Activated naive CD8-positive, alpha-beta T cell (primary cell): Measurements from ENCODE around the gene EP400.

ENCODE experiments used
- H3K27ac Mint-ChIP-seq: one replicate; pipeline ENCODE4 v1.8.0; 2021; ENCODE audit warnings: mixed read lengths
- H3K27me3 Mint-ChIP-seq: one replicate; pipeline ENCODE4 v1.8.0; 2021; ENCODE audit warnings: mixed read lengths
- H3K36me3 Mint-ChIP-seq: one replicate; pipeline ENCODE4 v1.8.0; 2021; ENCODE audit warnings: mixed read lengths
- H3K4me1 Mint-ChIP-seq: one replicate; pipeline ENCODE4 v1.8.0; 2021; ENCODE audit warnings: low read depth, mixed read lengths
- H3K4me3 Mint-ChIP-seq: one replicate; pipeline ENCODE4 v1.8.0; 2021; ENCODE audit warnings: mild to moderate bottlenecking, mixed read lengths
- H3K9me3 Mint-ChIP-seq: one replicate; pipeline ENCODE4 v1.8.0; 2021; ENCODE audit warnings: low read depth, mixed read lengths

Gene EP400

DNA sequence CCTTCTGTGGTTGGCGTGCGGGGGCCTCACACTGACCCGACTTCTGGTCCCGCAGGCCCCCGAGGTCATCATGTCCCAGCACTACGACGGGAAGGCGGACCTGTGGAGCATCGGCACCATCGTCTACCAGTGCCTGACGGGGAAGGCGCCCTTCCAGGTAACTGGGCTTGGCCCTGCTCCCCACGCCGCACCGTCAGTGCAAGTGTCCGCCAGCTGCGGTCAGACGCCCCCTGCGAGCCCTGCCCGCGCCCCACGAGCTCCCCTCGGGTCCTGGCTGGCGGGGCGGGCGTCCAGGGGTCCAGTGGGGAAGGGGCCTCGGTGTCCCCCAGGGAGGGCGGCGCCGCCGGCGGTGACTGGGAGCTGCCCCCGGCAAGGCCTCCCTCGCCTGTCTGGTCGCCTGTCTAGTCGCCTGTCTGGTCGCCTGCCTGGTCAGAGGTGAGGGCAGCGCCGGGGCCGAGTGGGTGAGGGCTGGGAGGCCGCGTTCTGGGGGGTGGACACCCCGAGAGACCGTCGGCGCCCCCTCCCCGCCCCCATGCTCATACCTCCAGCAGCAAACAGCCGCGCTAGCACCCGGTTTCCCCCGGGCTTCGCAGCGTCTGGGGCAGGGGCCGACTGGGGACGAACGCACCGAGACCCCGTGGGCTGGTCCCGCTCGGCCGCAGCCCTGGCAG is 40.5 kb upstream of the EP400 start:
- Mint-ChIP-seq H3K4me3 (no peak overlapping the region), H3K36me3 (no peaks in the 10 kb centered on the region), H3K27me3 (no peaks in the 10 kb centered on the region)

DNA sequence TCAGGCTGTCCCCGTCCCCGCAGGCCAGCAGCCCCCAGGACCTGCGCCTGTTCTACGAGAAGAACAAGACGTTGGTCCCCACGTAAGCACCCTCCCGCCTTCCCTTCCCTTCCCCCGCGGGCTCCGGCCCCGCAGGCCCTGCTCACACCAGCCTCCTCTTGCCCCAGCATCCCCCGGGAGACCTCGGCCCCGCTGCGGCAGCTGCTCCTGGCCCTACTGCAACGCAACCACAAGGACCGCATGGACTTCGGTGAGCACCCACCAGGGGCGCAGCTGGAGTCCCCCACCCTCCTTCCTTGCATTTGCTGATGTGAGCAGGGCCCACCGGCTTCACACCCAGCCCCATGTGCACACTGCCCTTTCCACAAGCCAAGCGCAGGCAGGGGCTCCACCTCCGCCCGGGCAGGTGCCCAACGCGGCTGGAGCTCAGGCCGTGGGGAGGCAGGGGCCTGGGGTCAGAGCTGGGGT is 40.0 kb upstream of the EP400 start:
- Mint-ChIP-seq H3K4me3 (no peak overlapping the region), H3K27ac (no peak overlapping the region), H3K9me3 (no peaks in the 10 kb centered on the region), H3K27me3 (no peaks in the 10 kb centered on the region), H3K36me3 (no peaks in the 10 kb centered on the region), H3K4me1 (peaks cover 6% of the 10 kb centered on the region)

More for the DNA sequence above, 40.5 kb upstream of the EP400 start:
- Mint-ChIP-seq H3K4me1 (peaks cover 8% of the 10 kb centered on the region), H3K9me3 (no peaks in the 10 kb centered on the region), H3K27ac (no peak overlapping the region)

DNA sequence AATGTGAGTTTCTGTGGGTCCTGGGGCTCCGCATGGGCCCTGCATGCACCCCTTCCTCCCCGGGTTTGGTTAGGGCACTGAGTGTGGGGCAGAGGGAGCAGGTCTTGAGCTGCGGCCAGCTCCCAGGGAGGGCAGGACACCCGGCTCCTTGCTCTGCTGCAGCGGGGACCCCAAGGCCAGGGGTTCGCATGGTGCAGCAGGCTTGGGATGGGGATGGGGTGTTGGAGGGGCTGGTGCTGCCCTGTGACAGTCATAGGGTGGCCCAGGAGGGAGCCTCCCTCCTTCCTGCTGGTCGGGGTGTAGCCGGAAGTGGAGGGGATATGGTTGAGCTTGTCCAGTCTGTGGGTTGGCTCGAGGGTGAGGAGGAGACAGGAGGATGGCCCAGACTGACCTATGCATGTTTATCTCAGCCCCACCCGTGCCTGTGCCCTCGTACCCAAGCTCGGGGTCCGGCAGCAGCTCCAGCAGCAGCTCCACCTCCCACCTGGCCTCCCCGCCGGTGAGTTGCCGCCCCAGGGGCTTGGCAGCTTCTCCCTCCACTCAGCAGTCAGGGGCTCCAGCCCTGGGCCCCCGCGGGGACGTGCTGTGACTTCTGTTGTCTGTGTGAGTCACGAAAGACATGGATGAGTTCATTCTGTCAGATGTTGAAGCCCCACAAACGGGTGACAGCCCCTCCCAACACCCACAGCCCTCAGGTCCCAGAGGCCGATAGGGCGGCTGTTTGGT is 39.3 kb upstream of the EP400 start:
- Mint-ChIP-seq H3K9me3 (no peaks in the 10 kb centered on the region), H3K4me3 (no peak overlapping the region), H3K4me1 (peaks cover 3% of the 10 kb centered on the region), H3K27ac (no peak overlapping the region), H3K27me3 (no peaks in the 10 kb centered on the region), H3K36me3 (no peaks in the 10 kb centered on the region)

DNA sequence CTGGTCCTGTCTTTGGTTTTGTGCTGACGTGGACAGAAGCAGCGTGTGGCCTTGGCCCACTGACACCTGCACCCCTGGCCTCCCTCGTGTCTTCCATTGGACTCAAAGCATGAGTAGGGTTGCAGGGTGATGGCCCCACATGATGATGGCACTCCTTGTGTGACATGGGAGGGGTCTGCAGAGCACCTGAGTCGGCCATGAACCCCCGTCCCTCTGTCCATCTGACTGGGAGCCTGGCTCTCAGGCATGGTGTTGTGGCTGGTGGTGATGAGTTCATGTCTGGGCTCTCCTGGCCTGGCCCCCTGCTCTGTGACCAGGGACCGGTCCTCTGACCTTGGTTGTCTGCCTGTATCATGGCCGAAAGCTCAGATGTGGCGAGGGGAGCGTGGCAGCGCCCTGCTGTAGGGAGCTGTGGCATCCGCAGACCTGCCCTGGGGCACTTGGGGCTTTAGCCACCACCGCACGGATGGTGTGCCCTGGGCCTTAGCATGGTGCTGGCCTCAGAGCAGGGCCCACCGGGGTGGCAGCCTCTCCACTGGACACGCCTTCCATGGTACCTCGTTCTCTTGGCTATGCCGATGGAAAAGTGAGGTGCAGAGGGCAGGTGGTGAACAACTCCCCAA is 38.6 kb upstream of the EP400 start:
- no peaks in the 10 kb centered on the region for H3K27me3 Mint-ChIP-seq
- no peak overlapping the region for H3K4me3 Mint-ChIP-seq
- H3K27ac Mint-ChIP-seq = no peak overlapping the region
- no peaks in the 10 kb centered on the region for H3K9me3 Mint-ChIP-seq
- no peaks in the 10 kb centered on the region for H3K36me3 Mint-ChIP-seq
- H3K4me1 Mint-ChIP-seq = no peaks in the 10 kb centered on the region

DNA sequence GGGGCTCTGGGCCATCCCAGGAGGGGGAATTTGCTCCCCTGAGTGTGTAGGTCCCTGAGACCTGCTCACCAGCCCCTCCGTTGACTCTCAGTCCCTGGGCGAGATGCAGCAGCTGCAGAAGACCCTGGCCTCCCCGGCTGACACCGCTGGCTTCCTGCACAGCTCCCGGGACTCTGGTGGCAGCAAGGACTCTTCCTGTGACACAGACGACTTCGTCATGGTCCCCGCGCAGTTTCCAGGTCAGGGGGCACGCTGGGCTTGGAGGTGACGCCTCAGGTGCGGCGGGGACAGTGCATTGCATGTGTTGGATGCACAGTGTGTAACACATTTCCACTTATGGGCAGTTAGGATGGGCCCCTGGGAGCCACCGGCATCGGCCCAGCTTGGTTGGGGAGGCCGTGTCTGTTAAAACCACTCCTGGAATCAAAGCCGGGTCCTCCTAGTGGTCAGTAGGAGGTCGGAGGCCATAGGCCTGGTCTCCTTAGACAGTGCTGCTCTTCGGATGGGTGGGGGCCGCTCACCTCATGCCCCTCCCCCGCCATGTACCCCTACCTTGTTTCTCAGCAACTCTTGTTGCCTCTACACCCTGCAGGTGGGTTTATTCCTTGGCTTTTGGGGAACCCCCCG is 37.8 kb upstream of the EP400 start:
- no peaks in the 10 kb centered on the region for H3K4me1 Mint-ChIP-seq
- no peak overlapping the region for H3K27ac Mint-ChIP-seq
- no peaks in the 10 kb centered on the region for H3K36me3 Mint-ChIP-seq
- no peaks in the 10 kb centered on the region for H3K27me3 Mint-ChIP-seq
- no peak overlapping the region for H3K4me3 Mint-ChIP-seq
- no peaks in the 10 kb centered on the region for H3K9me3 Mint-ChIP-seq

DNA sequence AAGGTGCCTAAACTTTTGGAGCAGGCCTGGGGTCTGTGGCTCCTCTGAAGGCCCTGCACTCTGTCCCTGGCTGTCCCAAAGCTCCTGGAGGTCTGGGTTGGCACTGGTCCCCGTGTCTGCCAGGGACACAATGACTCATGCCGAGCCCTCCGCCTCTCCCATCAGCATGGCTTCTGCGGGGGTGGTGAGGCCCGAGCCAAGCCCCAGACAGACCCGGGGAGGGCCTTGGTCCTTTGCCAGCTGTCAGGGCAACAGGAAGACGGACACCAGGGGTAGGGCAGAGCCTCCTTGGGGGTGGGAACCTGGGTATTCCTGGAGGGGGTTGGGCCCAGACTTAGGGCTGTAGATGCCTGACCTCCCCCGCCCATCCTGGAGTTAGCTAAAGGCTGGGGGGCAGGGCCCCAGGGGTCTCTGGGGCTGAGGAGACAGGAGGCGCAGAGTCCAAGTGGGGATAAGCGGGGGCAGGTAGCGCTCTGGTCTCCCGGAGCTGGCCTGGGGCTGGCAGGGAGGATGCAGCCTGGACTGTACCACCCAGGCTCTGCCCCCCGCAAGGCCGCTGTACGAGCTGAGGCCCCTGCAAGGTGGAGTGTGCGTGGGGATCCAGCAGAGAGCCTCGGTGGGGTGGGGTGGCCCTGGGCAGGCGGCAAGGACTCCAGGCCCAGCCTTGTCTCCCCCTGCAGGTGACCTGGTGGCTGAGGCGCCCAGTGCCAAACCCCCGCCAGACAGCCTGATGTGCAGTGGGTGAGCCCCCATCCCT is 37.0 kb upstream of the EP400 start:
- H3K27ac Mint-ChIP-seq = no peak overlapping the region
- H3K4me3 Mint-ChIP-seq = no peak overlapping the region
- H3K36me3 Mint-ChIP-seq = no peaks in the 10 kb centered on the region
- no peaks in the 10 kb centered on the region for H3K27me3 Mint-ChIP-seq
- H3K4me1 Mint-ChIP-seq = no peaks in the 10 kb centered on the region
- no peaks in the 10 kb centered on the region for H3K9me3 Mint-ChIP-seq

DNA sequence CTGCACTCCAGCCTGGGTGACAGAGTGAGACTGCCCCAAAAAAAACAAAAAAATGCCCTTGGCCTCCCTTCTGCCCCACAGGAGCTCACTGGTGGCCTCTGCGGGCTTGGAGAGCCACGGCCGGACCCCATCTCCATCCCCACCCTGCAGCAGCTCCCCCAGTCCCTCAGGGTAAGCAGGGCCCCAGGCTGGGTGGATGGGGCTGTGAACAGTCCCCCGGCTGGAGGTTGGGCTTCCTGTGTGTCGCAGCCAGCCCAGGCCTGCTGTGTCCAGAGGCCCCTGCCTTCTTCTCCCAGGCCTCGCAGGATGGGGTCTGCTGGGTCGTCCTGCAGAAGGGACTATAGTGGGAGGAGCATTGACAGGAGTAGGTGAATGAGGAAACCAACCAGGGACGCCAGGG is 36.1 kb upstream of the EP400 start:
- Mint-ChIP-seq H3K27me3 (no peaks in the 10 kb centered on the region), H3K9me3 (no peaks in the 10 kb centered on the region)

DNA sequence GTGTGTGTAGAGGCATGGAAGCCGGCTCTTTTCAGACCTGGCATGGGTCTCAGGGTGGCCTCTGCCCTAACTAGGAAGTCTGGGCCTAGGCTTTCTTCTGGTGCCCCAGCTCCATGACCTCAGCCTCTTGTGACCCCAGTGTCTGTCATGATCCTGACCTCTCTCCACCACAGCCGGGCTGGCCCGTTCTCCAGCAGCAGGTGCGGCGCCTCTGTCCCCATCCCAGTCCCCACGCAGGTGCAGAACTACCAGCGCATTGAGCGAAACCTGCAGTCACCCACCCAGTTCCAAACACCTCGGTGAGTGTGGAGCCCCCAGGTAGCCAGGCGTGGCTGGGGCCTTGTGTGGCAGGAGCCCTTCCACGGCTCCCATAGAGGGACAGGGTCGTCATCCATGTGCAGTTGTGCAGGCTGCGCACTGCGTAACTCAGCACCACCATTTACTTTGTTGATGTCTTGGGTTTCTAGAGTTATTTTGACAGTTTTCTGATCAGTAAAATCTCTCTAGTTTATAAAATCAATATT is 35.5 kb upstream of the EP400 start:
- Mint-ChIP-seq H3K36me3 (no peaks in the 10 kb centered on the region), H3K9me3 (no peaks in the 10 kb centered on the region), H3K4me3 (no peak overlapping the region), H3K27me3 (no peaks in the 10 kb centered on the region), H3K27ac (no peak overlapping the region), H3K4me1 (no peaks in the 10 kb centered on the region)

More for the DNA sequence above, 36.1 kb upstream of the EP400 start:
- H3K27ac Mint-ChIP-seq = no peak overlapping the region
- H3K4me3 Mint-ChIP-seq = no peak overlapping the region
- no peaks in the 10 kb centered on the region for H3K36me3 Mint-ChIP-seq
- H3K4me1 Mint-ChIP-seq = no peaks in the 10 kb centered on the region

DNA sequence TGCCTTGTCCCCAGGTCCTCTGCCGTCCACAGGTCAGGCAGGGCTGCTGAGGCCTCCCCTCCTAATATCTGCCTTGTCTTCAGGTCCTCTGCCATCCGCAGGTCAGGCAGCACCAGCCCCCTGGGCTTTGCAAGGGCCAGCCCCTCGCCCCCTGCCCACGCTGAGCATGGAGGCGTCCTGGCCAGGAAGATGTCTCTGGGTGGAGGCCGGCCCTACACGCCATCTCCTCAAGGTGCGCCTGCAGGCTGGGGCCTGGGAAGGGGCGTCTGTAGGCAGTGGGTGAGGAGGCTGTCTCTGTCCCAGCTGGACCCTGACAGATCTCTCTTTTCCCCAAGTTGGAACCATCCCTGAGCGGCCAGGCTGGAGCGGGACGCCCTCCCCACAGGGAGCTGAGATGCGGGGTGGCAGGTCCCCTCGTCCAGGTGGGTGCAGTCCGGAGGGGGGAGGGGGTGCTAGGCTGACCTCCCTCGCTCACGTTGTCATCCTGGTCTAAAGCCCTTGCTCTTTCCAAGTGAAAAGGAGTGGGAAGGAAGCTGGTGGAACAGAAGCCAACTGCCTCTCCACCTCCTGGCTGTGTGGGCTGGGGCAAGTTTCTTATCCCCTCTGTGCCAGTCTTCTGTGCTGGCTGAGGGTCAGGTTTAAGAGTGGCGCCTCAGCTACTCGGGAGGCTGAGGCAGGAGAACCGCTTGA is 34.6 kb upstream of the EP400 start:
- Mint-ChIP-seq H3K27ac (no peak overlapping the region), H3K27me3 (no peaks in the 10 kb centered on the region), H3K9me3 (no peaks in the 10 kb centered on the region), H3K4me1 (no peaks in the 10 kb centered on the region), H3K4me3 (no peak overlapping the region), H3K36me3 (no peaks in the 10 kb centered on the region)

DNA sequence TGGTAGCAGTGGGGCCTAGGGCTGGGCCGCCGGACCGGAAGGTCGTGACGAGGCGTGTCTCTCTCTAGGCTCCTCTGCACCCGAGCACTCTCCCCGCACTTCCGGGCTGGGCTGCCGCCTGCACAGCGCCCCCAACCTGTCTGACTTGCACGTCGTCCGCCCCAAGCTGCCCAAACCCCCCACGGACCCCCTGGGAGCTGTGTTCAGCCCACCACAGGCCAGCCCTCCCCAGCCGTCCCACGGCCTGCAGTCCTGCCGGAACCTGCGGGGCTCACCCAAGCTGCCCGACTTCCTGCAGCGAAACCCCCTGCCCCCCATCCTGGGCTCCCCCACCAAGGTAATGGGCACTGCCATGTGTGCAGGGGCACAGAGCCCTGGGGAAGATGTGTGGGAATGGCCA is 33.9 kb upstream of the EP400 start:
- no peak overlapping the region for H3K27ac Mint-ChIP-seq
- no peaks in the 10 kb centered on the region for H3K36me3 Mint-ChIP-seq
- H3K4me3 Mint-ChIP-seq = no peak overlapping the region
- no peaks in the 10 kb centered on the region for H3K9me3 Mint-ChIP-seq
- no peaks in the 10 kb centered on the region for H3K27me3 Mint-ChIP-seq
- H3K4me1 Mint-ChIP-seq = no peaks in the 10 kb centered on the region

DNA sequence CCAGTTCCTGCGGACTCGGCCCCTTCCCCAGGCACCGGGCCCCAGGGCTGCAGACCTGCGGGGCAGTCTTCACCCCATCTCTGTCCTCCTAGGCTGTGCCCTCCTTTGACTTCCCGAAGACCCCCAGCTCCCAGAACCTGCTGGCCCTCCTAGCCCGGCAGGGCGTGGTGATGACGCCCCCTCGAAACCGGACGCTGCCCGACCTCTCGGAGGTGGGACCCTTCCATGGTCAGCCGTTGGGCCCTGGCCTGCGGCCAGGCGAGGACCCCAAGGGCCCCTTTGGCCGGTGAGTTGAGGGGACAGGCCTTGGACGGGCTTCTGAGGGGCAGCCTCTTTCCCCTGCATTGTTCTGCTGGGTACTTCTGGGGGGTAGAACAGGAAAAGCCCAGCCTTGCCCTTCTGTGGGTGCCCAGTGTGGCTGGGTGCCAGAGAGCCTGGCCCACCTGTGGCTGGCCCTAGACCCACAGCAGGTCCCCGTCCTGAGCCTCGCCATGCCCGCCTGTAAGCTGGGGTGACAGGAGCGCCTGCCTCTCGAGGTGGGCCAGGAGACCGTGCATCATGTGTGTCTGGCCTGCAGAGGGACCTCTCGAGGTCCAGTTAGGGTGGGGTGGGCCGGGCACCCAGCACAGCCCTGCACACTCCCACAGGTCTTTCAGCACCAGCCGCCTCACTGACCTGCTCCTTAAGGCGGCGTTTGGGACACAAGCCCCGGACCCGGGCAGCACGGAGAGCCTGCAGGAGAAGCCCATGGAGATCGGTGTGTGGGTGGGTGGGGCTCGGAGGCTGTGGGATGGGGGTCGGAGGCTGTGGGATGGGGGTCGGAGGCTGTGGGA is 33.2 kb upstream of the EP400 start:
- H3K36me3 Mint-ChIP-seq = no peaks in the 10 kb centered on the region
- H3K27me3 Mint-ChIP-seq = no peaks in the 10 kb centered on the region
- H3K4me1 Mint-ChIP-seq = no peaks in the 10 kb centered on the region
- no peak overlapping the region for H3K4me3 Mint-ChIP-seq
- no peaks in the 10 kb centered on the region for H3K9me3 Mint-ChIP-seq
- H3K27ac Mint-ChIP-seq = no peak overlapping the region

DNA sequence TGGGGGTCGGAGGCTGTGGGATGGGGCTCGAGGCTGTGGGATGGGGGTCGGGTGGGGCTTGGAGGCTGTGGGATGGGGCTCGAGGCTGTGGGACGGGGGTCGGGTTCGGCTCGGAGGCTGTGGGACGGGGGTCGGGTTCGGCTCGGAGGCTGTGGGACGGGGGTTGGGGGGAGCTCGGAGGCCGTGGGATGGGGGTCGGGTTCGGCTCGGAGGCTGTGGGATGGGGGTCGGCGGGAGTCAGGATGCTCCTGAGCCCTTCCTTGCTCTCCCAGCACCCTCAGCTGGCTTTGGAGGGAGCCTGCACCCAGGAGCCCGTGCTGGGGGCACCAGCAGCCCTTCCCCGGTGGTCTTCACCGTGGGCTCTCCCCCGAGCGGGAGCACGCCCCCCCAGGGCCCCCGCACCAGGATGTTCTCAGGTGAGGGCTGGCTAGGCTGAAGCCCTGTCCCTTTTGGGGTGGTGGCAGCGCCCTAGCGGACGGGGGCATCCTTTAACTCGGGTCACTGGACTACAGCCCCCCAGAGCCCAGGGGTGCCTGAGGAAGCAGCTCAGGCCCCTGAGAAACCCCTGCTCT is 32.5 kb upstream of the EP400 start:
- H3K27me3 Mint-ChIP-seq = no peaks in the 10 kb centered on the region
- H3K9me3 Mint-ChIP-seq = no peaks in the 10 kb centered on the region
- no peak overlapping the region for H3K27ac Mint-ChIP-seq
- H3K4me3 Mint-ChIP-seq = no peak overlapping the region
- no peaks in the 10 kb centered on the region for H3K4me1 Mint-ChIP-seq
- no peaks in the 10 kb centered on the region for H3K36me3 Mint-ChIP-seq

DNA sequence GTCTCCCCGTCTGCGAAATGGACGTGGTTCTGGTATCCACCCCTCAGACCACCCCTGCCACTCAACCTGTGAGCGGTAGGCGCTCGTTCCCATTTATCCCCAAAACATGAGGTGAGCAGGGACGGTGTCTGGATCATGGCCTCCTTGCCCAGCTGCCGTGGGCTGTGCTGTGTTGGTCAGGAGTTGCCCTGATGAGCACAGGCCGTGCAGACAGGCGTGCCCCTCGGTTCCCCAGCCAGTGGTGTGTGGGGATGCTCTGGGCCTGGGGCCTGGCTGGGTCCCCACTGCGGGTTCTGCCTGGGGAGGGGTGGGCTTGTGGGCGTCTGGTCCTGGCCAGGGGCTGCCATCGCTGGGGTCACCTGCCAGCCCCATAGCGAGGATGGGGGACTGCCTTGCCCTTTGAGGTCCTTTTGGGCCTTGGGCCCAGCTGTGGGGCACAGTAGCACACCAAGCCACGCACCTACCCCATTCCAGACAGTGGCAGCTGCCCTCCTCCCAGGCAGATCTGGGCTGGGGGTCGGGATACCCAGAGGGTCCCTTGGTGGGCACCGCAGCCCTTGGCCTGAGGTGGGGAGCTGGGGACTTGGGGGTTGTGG is 31.9 kb upstream of the EP400 start:
- Mint-ChIP-seq H3K9me3 (no peaks in the 10 kb centered on the region), H3K4me3 (no peak overlapping the region), H3K27me3 (no peaks in the 10 kb centered on the region), H3K27ac (no peak overlapping the region), H3K36me3 (no peaks in the 10 kb centered on the region), H3K4me1 (no peaks in the 10 kb centered on the region)
